ENCODE data around the gene NHLRC3.

DNA sequence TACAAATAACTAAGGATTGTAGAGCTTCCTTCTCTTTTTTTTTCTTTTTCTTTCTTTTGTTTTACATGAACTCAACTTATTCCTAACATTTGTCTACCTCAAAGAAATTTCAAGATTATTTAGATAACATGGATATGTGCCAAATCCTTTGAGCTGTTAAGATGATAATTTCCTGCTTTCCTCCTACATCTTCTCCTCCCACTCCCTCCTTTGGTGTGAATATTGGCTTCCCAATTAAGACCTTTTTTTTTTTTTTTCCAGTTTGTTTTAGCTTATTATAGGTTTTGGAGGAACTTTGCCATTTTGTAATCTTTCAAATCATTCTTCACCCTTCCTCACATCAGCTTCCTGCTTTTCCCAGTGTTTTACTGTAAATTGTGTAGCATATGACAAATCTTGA, 10.6 kb downstream of the NHLRC3 start:
- TF ChIP-seq GATA3 (IDR thresholded peaks at IDR 0.05; ENCODE audit: low read depth, low read length) (no peak), GATA2 (IDR thresholded peaks at IDR 0.05; ENCODE audit: low read depth, low read length) (no peak)

All from SH-SY5Y (cell line).